H1 (cell line): ENCODE data around the gene TAF3. TPM values are rescaled to one million over a fixed set of nuclear protein-coding genes. Genes with fewer than 3 reads are reported as not detected.

Experiments
- CTCF ChIP-seq, 3 experiments: IDR thresholded peaks; 1 replicate in 2 of 3; 2 replicates in 1 of 3; pipeline versions ENCODE4 v1.5.1 to v1.6.1; 2011; ENCODE audit warnings: low read length in 3 of 3, mild to moderate bottlenecking in 3 of 3, inconsistent platforms in 2 of 3, low read depth in 1 of 3, moderate library complexity in 1 of 3; ENCODE audit not compliant: insufficient read depth in 1 of 3; ENCODE audit errors: control extremely low read depth in 1 of 3
- RAD21 ChIP-seq, 2 experiments: IDR thresholded peaks in 1 of 2; conservative IDR thresholded peaks in 1 of 2; 2 replicates each; pipeline ENCODE4 v1.6.1; 2011; ENCODE audit warnings: low read depth in 2 of 2, low read length in 2 of 2, improper control_type of control experiment in 1 of 2, inconsistent platforms in 1 of 2, mild to moderate bottlenecking in 1 of 2, moderate library complexity in 1 of 2
- RBBP5 ChIP-seq: IDR thresholded peaks from 2 replicates; pipeline ENCODE4 v1.7.1; 2012; ENCODE audit warnings: low read depth, mild to moderate bottlenecking, inconsistent platforms, low read length, moderate library complexity, borderline replicate concordance
- polyA plus RNA-seq, 7 experiments: library from polyadenylated mRNA; depleted of rRNA in 3 of 7; stranded (reverse) in 5 of 7; unstranded in 2 of 7; fragments of >200 nt in 5 of 7; fragments of 200-250 nt in 2 of 7; gene quantifications; 1 replicate in 5 of 7; 2 replicates in 1 of 7; 4 replicates in 1 of 7; pipeline versions ENCODE4 v1.2.1 to v1.2.3, GENCODE V29; 2011 to 2013; ENCODE audit warnings: missing spikeins in 2 of 7, mixed read lengths in 2 of 7
- total RNA-seq: library from RNA; stranded (reverse); fragmentation: NEBNext Ultra II Directional; extraction: Animal tissue kit (Norgen Biotek cat#: 25700); gene quantifications from 2 replicates; pipeline ENCODE4 v1.2.1, GENCODE V29; 2021
- TF ChIP-seq, protein P1 (sequence below): IDR thresholded peaks from 2 replicates; pipeline ENCODE4 v1.6.1; 2011; ENCODE audit warnings: low read length, improper control_type of control experiment

The TAF3 gene
- total and polyA plus RNA-seq, 2 of the 8 experiments (the other 6 are each of a cell fraction or from before 2014, with no cell fraction given), result 1.5 to 11.2 TPM

- TF ChIP-seq CTCF (IDR thresholded peaks at IDR 0.05; ENCODE audit: control extremely low read depth in 1 of 3, insufficient read depth in 1 of 3, low read depth in 1 of 3, low read length in 3 of 3) (no peak), RBBP5 (no peak), RAD21 (IDR thresholded peaks at IDR 0.05 in 1 of 2, conservative IDR thresholded peaks at IDR 0.05 in 1 of 2; ENCODE audit: low read depth in 2 of 2, low read length in 2 of 2) (no peak)
- TF ChIP-seq, protein P1, sequence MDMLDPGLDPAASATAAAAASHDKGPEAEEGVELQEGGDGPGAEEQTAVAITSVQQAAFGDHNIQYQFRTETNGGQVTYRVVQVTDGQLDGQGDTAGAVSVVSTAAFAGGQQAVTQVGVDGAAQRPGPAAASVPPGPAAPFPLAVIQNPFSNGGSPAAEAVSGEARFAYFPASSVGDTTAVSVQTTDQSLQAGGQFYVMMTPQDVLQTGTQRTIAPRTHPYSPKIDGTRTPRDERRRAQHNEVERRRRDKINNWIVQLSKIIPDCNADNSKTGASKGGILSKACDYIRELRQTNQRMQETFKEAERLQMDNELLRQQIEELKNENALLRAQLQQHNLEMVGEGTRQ, result no peak
These were observed 139.3 kb downstream of the TAF3 start (continued) for GRCh38 chr10:7957591-7957990.
